Measurements from ENCODE around the gene TMEM69. TPM values are rescaled to one million over a fixed set of nuclear protein-coding genes. Genes with fewer than 3 reads are reported as not detected.

Gene TMEM69
- total and polyA plus RNA-seq, 4 donors, result 8.0 to 13.0 (median 12.0) TPM

GRCh38 chr1:45654540-45655280, 33.3 kb upstream of the TMEM69 start:
- Histone ChIP-seq H3K9ac (ENCODE audit: low read depth in 1 of 2, low read length in 2 of 2) (no peak overlapping the region), H3K27me3 (ENCODE audit: control insufficient read depth in 4 of 4, insufficient read depth in 4 of 4, low read length in 3 of 4) (no peaks in the 10 kb centered on the region), H3K4me1 (ENCODE audit: control insufficient read depth in 4 of 4, insufficient read depth in 4 of 4, low read length in 3 of 4) (peaks cover 12 to 30% (median 27%) of the 10 kb centered on the region in 4 donors), H3K4me3 (ENCODE audit: low read depth in 1 of 3, low read length in 3 of 3) (no peak overlapping the region), H3K36me3 (ENCODE audit: control insufficient read depth in 4 of 4, insufficient read depth in 3 of 4, low read depth in 1 of 4, low read length in 3 of 4) (peaks cover 18 to 54% (median 46%) of the 10 kb centered on the region in 4 donors), H3K27ac (ENCODE audit: low read depth in 1 of 2, low read length in 2 of 2) (no peak overlapping the region), H3K9me3 (ENCODE audit: control insufficient read depth in 4 of 4, low read length in 3 of 4) (no peaks in the 10 kb centered on the region)
- TF ChIP-seq HNF4A (conservative IDR thresholded peaks at IDR 0.05), result no peak
- TF ChIP-seq FOXA2 (IDR thresholded peaks at IDR 0.05), result no peak
- no peak for TF ChIP-seq RXRA (IDR thresholded peaks at IDR 0.05)
- TF ChIP-seq YY1 (IDR thresholded peaks at IDR 0.05), result no peak
- TF ChIP-seq ZBTB33 (IDR thresholded peaks at IDR 0.05), result no peak
- no peak for TF ChIP-seq SP1 (IDR thresholded peaks at IDR 0.05)
- TF ChIP-seq JUND (IDR thresholded peaks at IDR 0.05), result no peak
- no peak for TF ChIP-seq CTCF (IDR thresholded peaks at IDR 0.05; ENCODE audit: low read depth, low read length, missing input control)
- no peak for TF ChIP-seq ATF3 (IDR thresholded peaks at IDR 0.05)
- no peak for TF ChIP-seq GABPA (IDR thresholded peaks at IDR 0.05 in 1 of 2, conservative IDR thresholded peaks at IDR 0.05 in 1 of 2)
- TF ChIP-seq HNF4G (IDR thresholded peaks at IDR 0.05), result no peak
- no peak for DNase-seq (ENCODE audit: low spot score)
- 95% methylated on average over 12 of the region's 12 CpGs for WGBS

GRCh38 chr1:45656573-45657226, 31.3 kb upstream of the TMEM69 start:
- Histone ChIP-seq H3K27ac (ENCODE audit: low read depth in 1 of 2, low read length in 2 of 2) (peak overlapping the region in 1 of 2 donors; percentile 68), H3K9me3 (ENCODE audit: control insufficient read depth in 4 of 4, low read length in 3 of 4) (no peaks in the 10 kb centered on the region)
- DNase-seq (ENCODE audit: low spot score), result no peak
- TF ChIP-seq RAD21 (IDR thresholded peaks at IDR 0.05) (no peak), CTCF (IDR thresholded peaks at IDR 0.05; ENCODE audit: low read depth, low read length, missing input control) (no peak), JUND (IDR thresholded peaks at IDR 0.05) (no peak), ATF3 (IDR thresholded peaks at IDR 0.05) (no peak), YY1 (IDR thresholded peaks at IDR 0.05) (no peak), HNF4A (conservative IDR thresholded peaks at IDR 0.05) (no peak), REST (IDR thresholded peaks at IDR 0.05) (no peak), FOXA2 (IDR thresholded peaks at IDR 0.05) (no peak), HNF4G (IDR thresholded peaks at IDR 0.05) (no peak), RXRA (IDR thresholded peaks at IDR 0.05) (no peak), GABPA (IDR thresholded peaks at IDR 0.05 in 1 of 2, conservative IDR thresholded peaks at IDR 0.05 in 1 of 2) (no peak), SP1 (IDR thresholded peaks at IDR 0.05) (no peak), TAF1 (conservative IDR thresholded peaks at IDR 0.05) (no peak), EGR1 (IDR thresholded peaks at IDR 0.05; ENCODE audit: low read depth in 2 of 2) (no peak), NR2F2 (IDR thresholded peaks at IDR 0.05) (no peak), MAX (IDR thresholded peaks at IDR 0.05) (no peak), FOXA1 (IDR thresholded peaks at IDR 0.05) (no peak)

More at GRCh38 chr1:45656573-45657226, 31.3 kb upstream of the TMEM69 start:
- H3K4me3 ChIP-seq (ENCODE audit: low read depth in 1 of 3, low read length in 3 of 3), result no peak overlapping the region
- no peak overlapping the region for H3K9ac ChIP-seq (ENCODE audit: low read depth in 1 of 2, low read length in 2 of 2)
- no peaks in the 10 kb centered on the region for H3K27me3 ChIP-seq (ENCODE audit: control insufficient read depth in 4 of 4, insufficient read depth in 4 of 4, low read length in 3 of 4)
- H3K4me1 ChIP-seq (ENCODE audit: control insufficient read depth in 4 of 4, insufficient read depth in 4 of 4, low read length in 3 of 4), result peaks cover 12 to 33% (median 29%) of the 10 kb centered on the region in 4 donors
- peaks cover 15 to 48% (median 39%) of the 10 kb centered on the region in 4 donors for H3K36me3 ChIP-seq (ENCODE audit: control insufficient read depth in 4 of 4, insufficient read depth in 3 of 4, low read depth in 1 of 4, low read length in 3 of 4)
- 90% methylated on average over 3 of the region's 3 CpGs for WGBS

Measured in liver (tissue), 9 donors.